ENCODE measurements around the gene ELP1.

GRCh38 chr9:108857572-108857971, 76.4 kb downstream of the ELP1 start:
- TF ChIP-seq BHLHE40 (IDR thresholded peaks at IDR 0.05; ENCODE audit: low read depth, low read length) (no peak), USF2 (IDR thresholded peaks at IDR 0.05; ENCODE audit: low read depth, low read length) (no peak), RAD21 (IDR thresholded peaks at IDR 0.05; ENCODE audit: low read length) (no peak), NFE2L2 (IDR thresholded peaks at IDR 0.05; ENCODE audit: low read depth, low read length) (no peak), CTCF (conservative IDR thresholded peaks at IDR 0.05; ENCODE audit: low read depth, low read length) (no peak), SMC3 (IDR thresholded peaks at IDR 0.05; ENCODE audit: low read depth, low read length) (no peak), MAZ (IDR thresholded peaks at IDR 0.05; ENCODE audit: borderline replicate concordance, low read depth, low read length) (no peak), POLR2A (IDR thresholded peaks at IDR 0.05; ENCODE audit: low read depth, low read length) (no peak), FOS (IDR thresholded peaks at IDR 0.05; ENCODE audit: low read depth, low read length) (no peak), CEBPB (IDR thresholded peaks at IDR 0.05; ENCODE audit: low read depth, low read length) (no peak), RCOR1 (IDR thresholded peaks at IDR 0.05; ENCODE audit: insufficient replicate concordance, low read length) (no peak), MAFK (IDR thresholded peaks at IDR 0.05; ENCODE audit: low read depth, low read length) (no peak)
